Endodermal cell (in vitro differentiated cells): ENCODE data around the gene RGS7. TPM values are rescaled to one million over a fixed set of nuclear protein-coding genes. Genes with fewer than 3 reads are reported as not detected.

Experiments
- DNase-seq: peaks from one replicate; pipeline ENCODE4 v3.0.0-alpha.2; 2017
- H3K27ac ChIP-seq: 2 replicates; pipeline ENCODE4 v1.5.1; 2013; ENCODE audit warnings: mild to moderate bottlenecking, low read depth, low read length, moderate library complexity
- H3K27me3 ChIP-seq: 2 replicates; pipeline ENCODE4 v1.6.1; 2013; ENCODE audit warnings: mild to moderate bottlenecking, low read length, moderate library complexity; ENCODE audit not compliant: insufficient read depth, control insufficient read depth, poor library complexity, severe bottlenecking
- H3K36me3 ChIP-seq: 2 replicates; pipeline ENCODE4 v1.7.0; 2013; ENCODE audit warnings: mild to moderate bottlenecking, low read length, moderate library complexity; ENCODE audit not compliant: control insufficient read depth, insufficient read depth
- H3K4me1 ChIP-seq: one replicate; pipeline ENCODE4 v1.7.0; 2013; ENCODE audit warnings: low read length; ENCODE audit not compliant: control insufficient read depth, insufficient read depth
- H3K4me3 ChIP-seq: 2 replicates; pipeline ENCODE4 v1.5.1; 2013; ENCODE audit warnings: mild to moderate bottlenecking, low read length, moderate library complexity
- H3K9ac ChIP-seq: 2 replicates; pipeline ENCODE4 v1.6.1; 2013; ENCODE audit warnings: mild to moderate bottlenecking, low read length, moderate library complexity; ENCODE audit not compliant: poor library complexity, severe bottlenecking; ENCODE audit errors: extremely low read depth
- H3K9me3 ChIP-seq: 2 replicates; pipeline ENCODE4 v1.6.1; 2013; ENCODE audit warnings: mild to moderate bottlenecking, low read length, moderate library complexity; ENCODE audit not compliant: control insufficient read depth
- H3K27ac Mint-ChIP-seq: 2 replicates; pipeline ENCODE4 v1.8.0; 2020; ENCODE audit warnings: mixed read lengths
- H3K27me3 Mint-ChIP-seq: 2 replicates; pipeline ENCODE4 v1.8.0; 2021; ENCODE audit warnings: mild to moderate bottlenecking, mixed read lengths; ENCODE audit not compliant: insufficient read depth
- H3K36me3 Mint-ChIP-seq: 2 replicates; pipeline ENCODE4 v1.8.0; 2020; ENCODE audit warnings: low read depth, mixed read lengths
- H3K4me1 Mint-ChIP-seq: 2 replicates; pipeline ENCODE4 v1.8.0; 2020; ENCODE audit warnings: mixed read lengths
- H3K4me3 Mint-ChIP-seq: 2 replicates; pipeline ENCODE4 v1.8.0; 2020; ENCODE audit warnings: mild to moderate bottlenecking, moderate library complexity, mixed read lengths
- H3K9me3 Mint-ChIP-seq: 2 replicates; pipeline ENCODE4 v1.8.0; 2020; ENCODE audit warnings: mild to moderate bottlenecking, mixed read lengths
- WGBS, 2 experiments: methylation state at CpG; one replicate each; pipeline versions ENCODE4 v1.1.5 to v1.1.7; 2013; ENCODE audit warnings: missing lambda C conversion rate in 2 of 2, mixed read lengths in 1 of 2; ENCODE audit not compliant: insufficient coverage in 1 of 2, insufficient read length in 1 of 2; 5-methylcytosine and 5-hydroxymethylcytosine counted together
- total RNA-seq, 2 donors: library from RNA; stranded (reverse); fragmentation: NEBNext Ultra II Directional in 1 of 2; extraction: Animal tissue kit (Norgen Biotek cat#: 25700) in 1 of 2; gene quantifications; 2 replicates in 1 of 2; 3 replicates in 1 of 2; pipeline ENCODE4 v1.2.1, GENCODE V29; 2021
- TF ChIP-seq, protein P1 (sequence below): fragments of 200-600 bp; sonication (generic); conservative IDR thresholded peaks from 2 replicates; pipeline ENCODE4 v1.5.0; 2021; ENCODE audit warnings: antibody characterized with exemption, mild to moderate bottlenecking

Gene RGS7
- total RNA-seq, 2 donors from 2014 or later: 1.0 to 1.1 TPM

DNA sequence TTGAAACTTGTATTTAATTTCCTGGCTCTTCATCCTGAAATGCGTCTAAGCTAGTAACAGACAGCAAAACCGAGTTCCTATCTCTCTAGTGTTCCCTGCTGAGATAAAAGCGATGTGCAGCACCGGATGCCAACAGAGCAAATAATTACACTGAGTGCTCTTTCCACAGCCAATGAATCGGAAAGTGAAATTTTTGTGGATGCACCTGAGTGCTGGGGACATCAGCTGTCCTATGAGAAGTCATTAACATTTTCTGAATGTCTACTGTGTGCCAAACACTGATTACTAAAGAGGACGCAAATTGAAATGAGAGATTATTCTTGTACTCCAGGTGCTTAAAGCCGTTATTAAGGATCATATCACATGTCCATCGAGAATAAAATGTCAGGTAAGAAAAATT lies 278.0 kb downstream of the RGS7 start:
- no peak overlapping the region for H3K27ac Mint-ChIP-seq
- Histone ChIP-seq H3K36me3 (no peaks in the 10 kb centered on the region), H3K27me3 (no peaks in the 10 kb centered on the region), H3K9me3 (no peaks in the 10 kb centered on the region), H3K27ac (no peak overlapping the region), H3K9ac (no peak overlapping the region), H3K4me1 (no peaks in the 10 kb centered on the region), H3K4me3 (no peak overlapping the region)
- no peak for DNase-seq
- H3K4me3 Mint-ChIP-seq: no peak overlapping the region
- no peaks in the 10 kb centered on the region for H3K9me3 Mint-ChIP-seq
- H3K27me3 Mint-ChIP-seq: peaks cover 1% of the 10 kb centered on the region
- no peaks in the 10 kb centered on the region for H3K36me3 Mint-ChIP-seq
- WGBS, 2 experiments: 74 to 77% methylated on average over 8 of the region's 8 CpGs
- TF ChIP-seq, protein P1, sequence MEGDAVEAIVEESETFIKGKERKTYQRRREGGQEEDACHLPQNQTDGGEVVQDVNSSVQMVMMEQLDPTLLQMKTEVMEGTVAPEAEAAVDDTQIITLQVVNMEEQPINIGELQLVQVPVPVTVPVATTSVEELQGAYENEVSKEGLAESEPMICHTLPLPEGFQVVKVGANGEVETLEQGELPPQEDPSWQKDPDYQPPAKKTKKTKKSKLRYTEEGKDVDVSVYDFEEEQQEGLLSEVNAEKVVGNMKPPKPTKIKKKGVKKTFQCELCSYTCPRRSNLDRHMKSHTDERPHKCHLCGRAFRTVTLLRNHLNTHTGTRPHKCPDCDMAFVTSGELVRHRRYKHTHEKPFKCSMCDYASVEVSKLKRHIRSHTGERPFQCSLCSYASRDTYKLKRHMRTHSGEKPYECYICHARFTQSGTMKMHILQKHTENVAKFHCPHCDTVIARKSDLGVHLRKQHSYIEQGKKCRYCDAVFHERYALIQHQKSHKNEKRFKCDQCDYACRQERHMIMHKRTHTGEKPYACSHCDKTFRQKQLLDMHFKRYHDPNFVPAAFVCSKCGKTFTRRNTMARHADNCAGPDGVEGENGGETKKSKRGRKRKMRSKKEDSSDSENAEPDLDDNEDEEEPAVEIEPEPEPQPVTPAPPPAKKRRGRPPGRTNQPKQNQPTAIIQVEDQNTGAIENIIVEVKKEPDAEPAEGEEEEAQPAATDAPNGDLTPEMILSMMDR: no peak
- H3K4me1 Mint-ChIP-seq: peaks cover 10% of the 10 kb centered on the region

DNA sequence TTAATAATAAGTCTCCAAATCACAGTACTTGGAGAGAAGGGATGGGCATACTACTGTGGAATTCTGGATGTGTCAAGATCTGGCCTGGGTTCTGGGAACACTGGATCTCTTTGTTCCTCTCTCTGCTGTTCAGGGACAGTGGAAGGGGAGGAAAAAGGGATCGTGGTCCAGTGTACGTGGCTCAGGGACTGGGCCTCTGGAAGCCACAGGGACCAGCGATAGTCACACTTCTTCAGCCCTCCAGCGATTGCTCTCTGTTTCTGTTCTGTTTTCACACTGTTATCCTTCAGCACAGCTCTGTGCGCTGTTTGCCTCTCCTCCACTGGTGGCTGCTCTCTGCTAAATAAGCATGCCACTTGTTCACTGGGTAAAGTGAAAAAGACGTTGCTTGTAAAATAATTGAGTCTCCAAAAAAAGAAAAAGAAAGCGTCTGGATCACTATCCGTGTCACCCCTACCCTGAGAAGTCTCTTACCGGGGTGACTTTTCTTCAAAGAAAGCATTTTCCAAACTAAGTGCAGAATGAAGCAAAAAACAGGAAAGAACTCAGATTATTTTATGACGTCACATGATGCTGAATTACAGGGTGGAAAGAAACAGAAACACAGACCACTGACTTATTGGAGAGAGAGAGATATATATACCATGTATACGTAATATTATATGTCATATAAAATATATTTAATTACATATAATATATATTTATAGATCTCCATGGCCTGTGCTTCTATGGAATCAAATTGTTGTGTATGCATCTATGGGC lies 279.4 kb downstream of the RGS7 start:
- no peak for DNase-seq
- H3K4me3 Mint-ChIP-seq: no peak overlapping the region
- TF ChIP-seq, protein P1: no peak

DNA sequence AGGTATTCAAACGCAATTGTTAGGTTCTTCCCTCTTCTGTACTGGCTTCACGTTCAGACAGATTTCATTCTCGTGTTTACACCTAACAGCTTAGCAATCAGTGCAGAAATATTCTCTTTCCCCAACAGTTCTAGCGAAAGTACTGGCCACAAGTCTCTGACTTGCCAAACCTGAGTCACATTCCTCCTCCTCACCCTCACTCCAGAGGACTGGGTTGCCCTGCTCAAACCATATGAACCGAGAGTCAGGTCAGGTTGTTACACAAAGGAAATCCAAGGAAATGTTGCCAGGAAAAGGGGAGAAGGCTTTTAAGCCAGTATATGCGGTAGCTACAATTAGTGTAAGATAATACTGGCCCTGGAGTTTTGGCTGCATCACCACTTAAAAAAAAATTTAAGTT lies 282.5 kb downstream of the RGS7 start:
- Histone ChIP-seq H3K27me3 (no peaks in the 10 kb centered on the region), H3K4me3 (no peak overlapping the region), H3K27ac (no peak overlapping the region), H3K36me3 (no peaks in the 10 kb centered on the region), H3K9me3 (no peaks in the 10 kb centered on the region), H3K4me1 (no peaks in the 10 kb centered on the region), H3K9ac (no peak overlapping the region)
- H3K4me3 Mint-ChIP-seq: no peak overlapping the region
- TF ChIP-seq, protein P1: no peak
- 83 to 87% methylated on average over 3 to 6 of the region's 6 CpGs for WGBS, 2 experiments
- H3K27ac Mint-ChIP-seq: no peak overlapping the region
- peaks cover 1% of the 10 kb centered on the region for H3K27me3 Mint-ChIP-seq
- no peak for DNase-seq
- H3K9me3 Mint-ChIP-seq: no peaks in the 10 kb centered on the region
- H3K4me1 Mint-ChIP-seq: peaks cover 9% of the 10 kb centered on the region
- H3K36me3 Mint-ChIP-seq: no peaks in the 10 kb centered on the region

More for the DNA sequence above, 279.4 kb downstream of the RGS7 start:
- Mint-ChIP-seq H3K27me3 (peaks cover 1% of the 10 kb centered on the region), H3K36me3 (no peaks in the 10 kb centered on the region), H3K4me1 (peaks cover 10% of the 10 kb centered on the region), H3K27ac (peak overlapping the region; percentile 7), H3K9me3 (no peaks in the 10 kb centered on the region)
- Histone ChIP-seq H3K4me3 (no peak overlapping the region), H3K9ac (no peak overlapping the region), H3K9me3 (no peaks in the 10 kb centered on the region), H3K36me3 (no peaks in the 10 kb centered on the region), H3K27ac (no peak overlapping the region), H3K4me1 (no peaks in the 10 kb centered on the region), H3K27me3 (no peaks in the 10 kb centered on the region)
- 91 to 95% methylated on average over 8 to 10 of the region's 11 CpGs for WGBS, 2 experiments
